Parietal lobe (tissue), 2 donors: Measurements from ENCODE around the gene LRR1. TPM values are rescaled to one million over a fixed set of nuclear protein-coding genes. Genes with fewer than 3 reads are reported as not detected.

Experiments used
- small RNA-seq: library from RNA; depleted of rRNA; stranded (forward); fragments of <200 nt; gene quantifications from one replicate; pipeline ENCODE3, GENCODE V24; 2014; ENCODE audit warnings: low replicate concordance
- total RNA-seq: library from RNA; depleted of rRNA; stranded (reverse); fragments of >200 nt; gene quantifications from one replicate; pipeline ENCODE4 v1.2.3, GENCODE V29; 2014

LRR1 gene, protein sequence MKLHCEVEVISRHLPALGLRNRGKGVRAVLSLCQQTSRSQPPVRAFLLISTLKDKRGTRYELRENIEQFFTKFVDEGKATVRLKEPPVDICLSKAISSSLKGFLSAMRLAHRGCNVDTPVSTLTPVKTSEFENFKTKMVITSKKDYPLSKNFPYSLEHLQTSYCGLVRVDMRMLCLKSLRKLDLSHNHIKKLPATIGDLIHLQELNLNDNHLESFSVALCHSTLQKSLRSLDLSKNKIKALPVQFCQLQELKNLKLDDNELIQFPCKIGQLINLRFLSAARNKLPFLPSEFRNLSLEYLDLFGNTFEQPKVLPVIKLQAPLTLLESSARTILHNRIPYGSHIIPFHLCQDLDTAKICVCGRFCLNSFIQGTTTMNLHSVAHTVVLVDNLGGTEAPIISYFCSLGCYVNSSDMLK
- total RNA-seq = 4.7 TPM

DNA sequence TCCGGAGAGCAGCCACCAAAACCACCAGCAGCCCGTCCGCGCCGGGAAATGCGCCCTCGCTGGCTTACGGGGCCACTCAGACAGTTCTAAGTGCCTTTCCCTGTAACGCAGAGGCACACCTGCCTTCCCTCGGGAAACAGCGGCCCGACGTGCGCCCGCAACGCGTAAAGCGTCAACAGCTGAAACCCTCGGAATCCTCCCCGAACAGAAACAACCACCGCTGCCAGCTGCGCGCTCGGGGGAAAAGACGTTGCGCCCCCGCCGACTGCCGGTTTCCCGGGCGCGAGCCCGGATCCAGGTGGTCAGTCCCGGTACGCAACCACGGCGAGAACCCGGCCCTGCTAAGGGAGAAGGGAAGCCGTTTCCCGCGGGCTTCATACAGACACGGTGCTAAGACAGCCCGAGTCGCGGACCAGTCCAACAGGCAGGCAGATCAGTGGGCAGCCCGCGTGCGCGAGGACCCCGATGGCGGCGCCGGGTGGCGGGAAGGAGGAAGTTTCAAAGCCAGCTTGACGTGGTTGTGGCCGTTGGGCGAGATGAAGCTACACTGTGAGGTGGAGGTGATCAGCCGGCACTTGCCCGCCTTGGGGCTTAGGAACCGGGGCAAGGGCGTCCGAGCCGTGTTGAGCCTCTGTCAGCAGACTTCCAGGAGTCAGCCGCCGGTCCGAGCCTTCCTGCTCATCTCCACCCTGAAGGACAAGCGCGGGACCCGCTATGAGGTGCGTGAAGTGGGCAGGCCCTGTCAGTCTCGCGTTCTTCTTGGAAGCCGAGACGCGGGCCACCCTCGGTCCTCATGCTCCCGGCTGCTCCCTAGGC, at the start of gene LRR1:
Gene LRR1, plus strand, starts transcription at position 456 of the 816 bp plus-strand sequence. Its CDS starts 81 bp downstream, at position 537.

DNA sequence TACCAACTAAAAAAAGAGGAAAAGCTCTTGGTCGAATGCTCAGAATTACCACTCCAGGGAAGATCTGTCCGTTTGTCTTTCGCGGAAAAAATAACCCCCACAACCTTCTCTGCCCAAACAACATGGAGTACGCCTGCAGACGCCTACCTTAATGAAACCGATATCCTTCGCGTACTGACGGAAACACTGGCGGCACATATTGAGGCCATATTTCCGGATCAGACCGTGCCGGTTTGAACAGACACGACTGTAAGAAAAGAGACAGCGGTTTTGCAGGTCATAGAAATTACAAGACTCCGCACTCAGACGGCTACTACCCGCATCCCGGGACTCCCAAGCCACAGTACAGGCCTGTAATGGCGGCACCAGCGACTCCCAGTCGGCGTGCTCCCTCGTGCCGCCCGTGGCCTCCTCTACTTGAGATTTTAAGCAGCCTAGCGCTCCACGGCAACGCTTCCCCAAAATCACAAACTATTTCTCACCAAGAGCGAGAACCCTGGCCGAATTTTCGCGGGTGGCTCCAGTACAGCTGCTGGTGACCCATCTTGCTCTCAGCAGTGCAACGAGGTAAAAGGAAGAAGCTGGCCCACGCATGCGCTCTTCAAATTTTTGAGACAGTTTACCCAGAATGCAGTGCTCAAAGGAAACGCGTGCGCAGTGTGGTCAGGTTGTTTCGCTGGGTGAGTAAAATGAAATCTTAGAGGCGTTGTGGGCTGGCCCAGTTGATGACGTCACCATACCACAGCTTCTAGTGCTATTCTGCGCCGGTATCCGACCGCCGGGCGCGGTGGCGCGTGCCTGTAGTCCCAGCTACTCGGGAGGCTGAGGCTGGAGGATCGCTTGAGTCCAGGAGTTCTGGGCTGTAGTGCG, 12.7 kb upstream of the LRR1 start, which contains the start of gene RPS29:
Gene RPS29, minus strand, starts transcription at position 578 of the 870 bp plus-strand sequence. Its CDS starts 34 bp downstream, at position 544.

DNA sequence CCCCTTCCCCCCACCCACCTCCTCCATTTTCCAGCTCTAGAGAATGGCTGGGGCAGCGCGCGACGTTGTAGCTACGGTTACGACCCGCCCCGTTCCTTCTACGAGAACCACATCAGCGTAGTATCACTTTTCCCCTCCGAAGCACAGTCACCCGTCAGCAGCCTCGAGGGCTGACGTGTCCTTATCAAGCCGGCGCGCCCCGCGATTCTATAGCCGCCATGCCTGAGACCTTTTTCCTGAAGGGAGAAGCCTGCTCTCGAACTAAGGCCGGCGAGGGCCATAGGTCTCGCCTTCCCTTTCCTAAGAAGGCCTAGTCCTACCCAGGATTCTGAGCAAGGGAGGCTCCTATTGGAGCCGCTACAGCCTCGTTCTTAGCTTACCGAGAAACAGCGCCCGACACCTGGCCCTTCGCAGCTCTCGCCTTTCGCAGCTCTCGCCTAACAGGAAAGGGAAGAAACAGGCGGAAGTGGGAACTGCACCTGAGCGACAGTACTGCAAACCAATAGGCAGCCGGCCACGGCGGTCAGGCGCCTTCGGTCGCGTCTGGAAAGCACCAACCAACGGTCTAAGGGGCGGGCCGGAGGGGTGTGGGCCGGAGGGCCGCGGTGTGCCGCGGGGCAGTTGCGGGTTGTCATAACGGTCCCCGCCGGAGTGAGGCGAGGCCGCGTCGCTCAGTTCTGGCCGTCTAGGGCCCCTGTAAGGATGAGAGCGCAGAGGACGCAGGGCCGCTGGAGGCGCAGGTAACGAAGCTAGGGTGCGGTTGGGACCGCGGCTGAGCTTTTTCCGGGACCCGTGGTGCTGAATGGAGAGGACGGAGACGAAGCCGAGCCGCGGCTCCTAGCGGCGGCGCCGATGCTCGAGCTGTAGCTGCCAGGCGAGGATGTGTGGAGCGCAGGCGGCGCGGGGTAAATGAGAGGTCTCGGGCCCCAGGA, 21.7 kb downstream of the LRR1 start, which contains the start of the genes MGAT2 and RPL36AL:
Gene MGAT2, plus strand, starts transcription at position 618 of the 932 bp plus-strand sequence. CDS start 470 bp downstream, outside the sequence.
Gene RPL36AL, minus strand, starts transcription at position 445 of the 932 bp plus-strand sequence. CDS start 1,522 bp downstream, outside the sequence.

DNA sequence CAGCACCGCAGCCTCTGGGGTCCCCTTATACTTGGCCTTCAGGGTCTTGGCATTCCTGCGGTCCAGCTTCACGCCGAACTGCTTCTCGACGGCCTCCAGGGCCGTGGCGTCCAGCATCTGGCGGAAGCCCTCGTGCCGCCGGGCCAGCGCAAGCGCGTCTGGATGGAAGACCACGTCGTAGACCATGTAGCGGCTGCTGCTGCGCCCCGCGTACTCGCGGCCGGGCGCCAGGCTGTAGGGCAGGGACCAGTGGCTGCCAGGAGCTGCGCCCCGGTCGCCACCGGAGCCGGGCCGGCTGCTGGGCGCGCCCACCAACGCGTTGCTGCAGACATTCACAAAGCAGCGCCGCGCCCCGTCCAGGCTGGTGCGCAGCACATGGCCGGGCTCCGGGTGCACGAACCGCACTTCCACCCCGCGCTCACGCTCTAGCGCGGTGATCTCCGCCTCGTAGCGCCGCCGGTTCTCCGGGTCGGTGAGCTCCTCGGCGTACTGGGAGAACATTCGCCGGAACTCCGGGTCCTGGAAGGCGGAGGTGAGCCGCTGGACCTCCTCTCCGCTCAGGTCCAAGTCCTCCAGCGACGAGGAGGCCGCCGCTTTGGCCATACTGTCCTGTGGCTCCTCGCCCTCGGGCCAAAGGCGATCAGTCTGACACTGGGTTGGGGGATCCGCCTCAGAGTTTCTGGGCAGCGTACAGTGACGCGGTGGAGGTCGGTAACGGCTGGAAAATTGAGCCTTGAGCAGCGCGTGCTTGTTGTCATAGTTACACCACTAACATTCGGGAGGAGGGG, 36.0 kb downstream of the LRR1 start, which contains the start of gene DNAAF2:
Gene DNAAF2, minus strand, starts transcription at position 698 of the 788 bp plus-strand sequence. Its CDS starts 95 bp downstream, at position 603.

Small RNA genes within 50 kb of the gene (small RNA-seq; reads per million reads assigned to genes)
- gene AL139099.3 (not detected), gene AL139099.4 (not detected), gene RF00019 (not detected), gene RNA5SP384 (not detected)

Other genes with a start within 250 kb of the LRR1 start
- gene RPS29, start 12.6 kb upstream of the LRR1 start, total RNA-seq = 1,735 TPM
- gene RPL36AL, start 21.7 kb downstream of the LRR1 start, total RNA-seq = 102 TPM
- 29.1 TPM for gene MGAT2, start 21.9 kb downstream of the LRR1 start, total RNA-seq
- 13.1 TPM for gene DNAAF2, start 36.3 kb downstream of the LRR1 start, total RNA-seq
- 9.4 TPM for gene POLE2, start 89.3 kb downstream of the LRR1 start, total RNA-seq
- gene KLHDC1, start 94.2 kb downstream of the LRR1 start, total RNA-seq = 16.6 TPM
- gene KLHDC2, start 169.2 kb downstream of the LRR1 start, total RNA-seq = 155 TPM